Osteoblast (primary cell): ENCODE data around the gene ELOA2. TPM values are rescaled to one million over a fixed set of nuclear protein-coding genes. Genes with fewer than 3 reads are reported as not detected.
A peak's percentile ranks its signal among the peaks of the same experiment; 100 is the strongest.

Experiments
- DNase-seq: peaks from one replicate; pipeline ENCODE4 v3.0.0; 2011; ENCODE audit warnings: low spot score, mixed read lengths; ENCODE audit not compliant: insufficient read length; ENCODE audit errors: missing footprints
- H2AFZ ChIP-seq: 2 replicates; pipeline ENCODE4 v1.6.0; 2011; ENCODE audit warnings: mild to moderate bottlenecking, low read length
- H3K27ac ChIP-seq: 2 replicates; pipeline ENCODE4 v1.5.1; 2011; ENCODE audit warnings: mild to moderate bottlenecking, low read depth, low read length, moderate library complexity
- H3K27me3 ChIP-seq: 2 replicates; pipeline ENCODE4 v1.6.0; 2012; ENCODE audit warnings: mild to moderate bottlenecking, control low read depth, inconsistent platforms, low read length, moderate library complexity; ENCODE audit not compliant: insufficient read depth
- H3K36me3 ChIP-seq: 2 replicates; pipeline ENCODE4 v1.5.1; 2011; ENCODE audit warnings: mild to moderate bottlenecking, low read length, control low read depth, moderate library complexity; ENCODE audit not compliant: insufficient read depth
- H3K4me1 ChIP-seq: 2 replicates; pipeline ENCODE4 v1.5.1; 2011; ENCODE audit warnings: mild to moderate bottlenecking, low read length, control low read depth, moderate library complexity; ENCODE audit not compliant: insufficient read depth
- H3K4me2 ChIP-seq: 2 replicates; pipeline ENCODE4 v1.6.0; 2011; ENCODE audit warnings: mild to moderate bottlenecking, low read length; ENCODE audit not compliant: insufficient read depth
- H3K4me3 ChIP-seq: fragments of 200-600 bp; sonication (generic); 3 replicates; pipeline ENCODE4 v1.5.1; 2012; ENCODE audit warnings: mild to moderate bottlenecking, low read length, inconsistent platforms; ENCODE audit not compliant: insufficient read depth
- H3K79me2 ChIP-seq: 2 replicates; pipeline ENCODE4 v1.6.0; 2012; ENCODE audit warnings: mild to moderate bottlenecking, low read length, control low read depth, inconsistent platforms; ENCODE audit not compliant: insufficient read depth
- H3K9me3 ChIP-seq: 2 replicates; pipeline ENCODE4 v1.5.1; 2011; ENCODE audit warnings: low read depth, low read length, control low read depth
- H4K20me1 ChIP-seq: 2 replicates; pipeline ENCODE4 v1.6.0; 2012; ENCODE audit warnings: mild to moderate bottlenecking, low read length, control low read depth; ENCODE audit not compliant: insufficient read depth
- CTCF ChIP-seq: IDR thresholded peaks from 2 replicates; pipeline ENCODE4 v1.5.1; 2011; ENCODE audit warnings: mild to moderate bottlenecking, low read depth, low read length, moderate library complexity; ENCODE audit errors: extremely low read depth
- total RNA-seq: library from RNA; depleted of rRNA; stranded (reverse); fragments of >200 nt; gene quantifications from 2 replicates; pipeline ENCODE4 v1.2.3, GENCODE V29; 2012

The ELOA2 gene
- total RNA-seq, 1 donor, result not detected

DNA sequence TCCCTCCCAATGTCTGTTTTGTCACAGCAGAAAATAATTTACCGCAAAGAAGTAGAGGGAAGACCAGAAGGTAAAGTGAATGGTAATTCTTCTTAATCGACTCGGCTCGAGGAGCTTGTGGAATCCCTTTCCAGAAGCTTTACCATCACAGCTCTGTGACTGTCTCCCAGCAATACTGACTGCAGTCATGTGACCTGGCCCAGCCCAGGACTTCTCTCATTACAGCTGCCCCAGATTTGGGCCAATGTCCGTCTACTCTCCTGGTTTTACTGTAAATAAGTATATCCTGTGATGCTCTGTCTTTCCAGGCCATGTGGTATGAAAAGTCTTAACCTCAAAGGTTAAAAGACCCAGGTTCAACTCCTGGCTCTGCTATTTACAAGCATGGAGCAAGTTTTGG lies 18.9 kb upstream of the ELOA2 start:
- Histone ChIP-seq H3K4me3 (no peak overlapping the region), H3K27ac (no peak overlapping the region), H3K27me3 (no peaks in the 10 kb centered on the region), H3K9me3 (no peaks in the 10 kb centered on the region), H3K4me2 (no peak overlapping the region), H3K36me3 (no peaks in the 10 kb centered on the region), H3K4me1 (no peaks in the 10 kb centered on the region), H4K20me1 (no peaks in the 10 kb centered on the region), H3K79me2 (no peaks in the 10 kb centered on the region), H2AFZ (no peak overlapping the region)
- no peak for TF ChIP-seq CTCF
- DNase-seq, result no peak

DNA sequence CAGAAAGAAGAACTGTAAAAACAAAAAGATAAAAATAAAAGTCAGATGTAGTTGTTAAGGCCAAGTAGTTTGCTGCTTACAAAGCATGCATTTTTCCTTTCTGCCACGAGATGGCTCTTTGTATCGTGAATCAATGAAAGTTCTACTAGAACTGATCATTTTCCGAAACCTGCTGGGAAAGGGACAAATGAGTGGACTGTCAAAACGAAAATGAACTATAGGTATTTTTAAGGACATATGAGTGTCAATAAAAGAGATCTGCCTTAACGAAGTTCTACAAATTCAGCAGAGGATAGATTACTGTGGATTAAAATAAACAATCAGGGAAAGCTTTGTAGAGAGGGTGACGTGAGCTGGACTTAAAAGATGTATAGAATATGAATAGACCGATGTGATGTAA lies 15.0 kb upstream of the ELOA2 start:
- no peak overlapping the region for H3K27ac ChIP-seq
- H4K20me1 ChIP-seq, result no peaks in the 10 kb centered on the region
- no peaks in the 10 kb centered on the region for H3K4me1 ChIP-seq
- H3K36me3 ChIP-seq, result no peaks in the 10 kb centered on the region
- H3K79me2 ChIP-seq, result no peaks in the 10 kb centered on the region
- H2AFZ ChIP-seq, result no peak overlapping the region
- no peaks in the 10 kb centered on the region for H3K27me3 ChIP-seq
- TF ChIP-seq CTCF, result peak; percentile 60
- no peak for DNase-seq
- H3K9me3 ChIP-seq, result no peaks in the 10 kb centered on the region
- H3K4me3 ChIP-seq, result no peak overlapping the region
- no peak overlapping the region for H3K4me2 ChIP-seq

DNA sequence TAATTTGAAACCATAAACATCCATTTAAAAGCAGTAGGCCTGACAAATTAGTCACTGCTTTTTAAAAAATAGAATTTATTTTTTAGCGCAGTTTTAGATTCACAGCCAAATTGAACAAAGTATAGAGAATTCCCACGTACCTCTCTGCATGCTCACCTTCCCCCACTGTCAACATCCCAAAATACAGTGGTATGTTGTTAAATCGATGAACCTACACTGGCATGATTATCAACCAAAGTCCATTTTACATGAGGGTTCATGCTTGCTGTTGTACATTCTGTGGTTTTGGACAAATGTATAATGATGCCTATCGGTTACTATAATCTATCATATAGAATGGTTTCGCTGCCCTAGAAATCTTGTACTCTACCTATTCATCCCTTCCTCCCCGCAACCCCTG lies 5.6 kb upstream of the ELOA2 start:
- DNase-seq, result no peak
- Histone ChIP-seq H3K4me2 (no peak overlapping the region), H3K4me3 (no peak overlapping the region), H3K9me3 (no peaks in the 10 kb centered on the region), H2AFZ (no peak overlapping the region), H3K4me1 (no peaks in the 10 kb centered on the region), H3K79me2 (no peaks in the 10 kb centered on the region), H3K27me3 (no peaks in the 10 kb centered on the region), H4K20me1 (no peaks in the 10 kb centered on the region), H3K36me3 (no peaks in the 10 kb centered on the region), H3K27ac (no peak overlapping the region)
- TF ChIP-seq CTCF, result no peak

DNA sequence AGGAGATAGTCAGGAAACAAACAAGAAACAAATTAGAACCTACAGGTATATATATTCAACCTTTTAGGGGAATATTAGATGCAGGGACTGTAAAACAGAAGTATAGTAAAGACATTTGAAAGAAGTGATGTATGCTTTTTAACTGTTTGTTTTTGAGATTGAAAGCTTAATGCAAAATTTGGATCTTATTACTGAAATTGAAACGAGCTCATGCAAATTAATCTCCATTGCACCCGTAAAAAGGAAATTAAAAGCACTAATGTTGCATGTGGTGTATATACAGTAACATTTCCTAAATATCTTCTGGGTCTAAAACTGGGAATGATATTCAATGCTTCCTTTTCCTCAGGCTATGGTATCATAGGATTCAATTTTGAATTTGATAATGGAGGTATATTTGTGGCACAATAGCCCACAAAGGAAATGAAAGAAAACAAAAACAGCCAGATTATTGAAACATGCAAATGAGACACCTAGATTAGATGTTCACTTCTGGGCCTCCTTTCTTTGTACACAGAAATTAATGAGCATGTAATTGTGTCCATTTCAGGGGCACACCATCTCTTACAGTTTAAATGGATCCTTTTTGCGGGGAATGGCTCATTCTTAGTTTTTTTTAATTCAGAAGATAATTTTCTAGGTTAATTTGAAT lies 1.6 kb upstream of the ELOA2 start:
- H3K9me3 ChIP-seq, result no peaks in the 10 kb centered on the region
- DNase-seq, result no peak
- no peak overlapping the region for H3K27ac ChIP-seq
- H2AFZ ChIP-seq, result no peak overlapping the region
- H3K79me2 ChIP-seq, result no peaks in the 10 kb centered on the region
- no peak overlapping the region for H3K4me2 ChIP-seq
- no peaks in the 10 kb centered on the region for H3K27me3 ChIP-seq
- TF ChIP-seq CTCF, result no peak
- H3K4me1 ChIP-seq, result no peaks in the 10 kb centered on the region
- H3K36me3 ChIP-seq, result no peaks in the 10 kb centered on the region
- no peaks in the 10 kb centered on the region for H4K20me1 ChIP-seq
- no peak overlapping the region for H3K4me3 ChIP-seq
